Neuron (in vitro differentiated cells): ENCODE measurements around the gene SP6.

Experiments
- H2AFZ ChIP-seq: one replicate; pipeline ENCODE4 v1.6.1; 2013; ENCODE audit warnings: low read depth, mild to moderate bottlenecking, inconsistent platforms, low read length, moderate library complexity
- H3K27me3 ChIP-seq: one replicate; pipeline ENCODE4 v1.6.1; 2013; ENCODE audit warnings: low read length; ENCODE audit not compliant: insufficient read depth
- H3K36me3 ChIP-seq: one replicate; pipeline ENCODE4 v1.6.1; 2013; ENCODE audit warnings: low read length; ENCODE audit not compliant: insufficient read depth
- H3K4me1 ChIP-seq: one replicate; pipeline ENCODE4 v1.6.1; 2013; ENCODE audit warnings: low read length; ENCODE audit not compliant: insufficient read depth
- H3K4me3 ChIP-seq: 2 replicates; pipeline ENCODE4 v1.5.1; 2013; ENCODE audit warnings: mild to moderate bottlenecking, low read length, moderate library complexity
- H3K9me3 ChIP-seq: one replicate; pipeline ENCODE4 v1.6.1; 2013; ENCODE audit warnings: low read length

Gene SP6

DNA sequence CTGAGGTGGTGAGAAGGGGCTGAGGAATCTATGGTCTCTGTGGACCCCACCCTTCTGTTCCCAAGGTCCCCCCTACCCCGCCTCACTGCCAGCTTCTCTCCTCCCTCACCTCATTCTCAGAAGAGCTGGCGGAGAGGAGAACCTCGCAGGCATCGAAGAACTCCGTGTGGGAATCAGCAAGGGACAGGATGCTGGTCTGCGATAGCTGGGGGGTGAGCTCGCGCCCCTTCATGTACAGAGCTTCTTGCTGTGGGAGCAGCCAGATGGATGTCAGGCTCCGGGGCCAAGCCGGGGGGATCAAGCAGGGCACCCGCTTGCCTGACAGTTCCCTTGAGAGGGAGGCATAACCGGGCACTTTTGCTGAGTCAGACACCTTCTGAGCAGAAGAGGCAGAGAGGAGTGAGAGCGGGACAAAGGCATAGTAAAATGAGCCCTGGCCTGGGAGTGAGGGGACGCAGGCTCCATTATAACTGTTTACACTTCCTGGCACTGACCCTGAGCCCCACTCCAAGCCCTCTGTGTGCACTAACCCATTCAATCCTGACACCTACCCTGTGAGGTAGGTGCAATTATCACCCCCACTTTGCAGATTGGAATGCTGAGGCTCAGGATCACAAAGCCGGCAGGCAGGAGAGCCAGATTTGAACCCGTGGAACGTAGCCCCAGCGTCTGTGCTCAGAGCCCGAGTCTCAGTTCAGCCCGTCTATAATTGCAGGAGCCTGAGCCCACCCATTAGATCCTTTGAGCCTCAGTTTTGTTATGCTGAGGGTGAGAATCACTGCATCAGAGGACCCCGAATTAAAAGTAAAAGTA lies 35.7 kb downstream of the SP6 start:
- H3K27me3 ChIP-seq = no peaks in the 10 kb centered on the region
- no peak overlapping the region for H3K4me3 ChIP-seq
- no peak overlapping the region for H2AFZ ChIP-seq
- peaks cover 2% of the 10 kb centered on the region for H3K4me1 ChIP-seq
- peaks cover 16% of the 10 kb centered on the region for H3K36me3 ChIP-seq
- H3K9me3 ChIP-seq = no peaks in the 10 kb centered on the region

DNA sequence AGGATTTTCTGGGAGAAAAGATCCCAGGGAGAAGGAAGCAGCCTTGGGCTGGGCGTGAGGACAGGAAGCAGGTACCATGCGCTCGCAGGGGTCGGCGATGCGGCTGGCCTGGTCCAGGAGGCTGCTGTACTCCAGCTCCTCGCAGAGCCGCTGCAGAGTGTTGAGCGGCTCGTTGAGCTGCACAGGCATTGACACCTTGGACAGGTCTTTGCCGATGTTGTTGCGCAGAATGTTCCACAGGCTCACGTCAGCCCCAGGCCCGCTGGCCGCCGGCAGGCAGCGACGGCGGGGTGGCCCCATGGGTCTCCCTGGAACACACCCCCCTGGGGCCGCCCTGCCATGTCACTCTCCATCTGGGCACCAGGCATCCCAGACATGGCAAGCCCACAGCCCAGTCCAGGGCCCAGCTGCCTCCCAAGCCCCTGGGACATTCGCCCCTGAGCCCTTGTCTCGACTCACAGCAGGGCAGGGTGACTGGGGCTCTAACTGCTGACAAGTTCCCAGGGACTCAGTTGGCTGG lies 37.4 kb downstream of the SP6 start:
- H3K9me3 ChIP-seq = no peaks in the 10 kb centered on the region
- H2AFZ ChIP-seq = no peak overlapping the region
- H3K27me3 ChIP-seq = no peaks in the 10 kb centered on the region
- H3K4me1 ChIP-seq = peaks cover 3% of the 10 kb centered on the region
- H3K36me3 ChIP-seq = peaks cover 21% of the 10 kb centered on the region
- H3K4me3 ChIP-seq = no peak overlapping the region

DNA sequence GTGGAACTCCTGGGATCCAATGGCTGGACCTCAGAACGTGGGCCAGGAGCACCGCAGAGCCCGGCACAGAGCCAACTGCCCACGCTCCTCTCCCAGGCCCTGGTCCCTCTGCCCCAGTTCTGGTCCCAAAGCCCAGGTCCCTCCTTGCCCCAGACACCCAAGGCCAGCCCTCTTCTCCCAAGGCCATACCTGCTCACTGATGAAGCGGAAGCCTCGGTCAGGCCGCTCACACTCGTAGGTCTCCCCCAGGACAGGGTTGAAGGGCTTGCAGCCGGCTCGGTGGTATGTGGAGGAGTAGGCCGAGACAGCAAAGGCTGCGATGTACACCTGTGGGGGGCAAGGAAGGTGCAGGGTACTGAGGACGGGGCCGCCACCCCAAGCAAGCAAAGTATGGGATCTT lies 37.9 kb downstream of the SP6 start:
- Histone ChIP-seq H2AFZ (no peak overlapping the region), H3K4me1 (peaks cover 3% of the 10 kb centered on the region), H3K4me3 (no peak overlapping the region), H3K9me3 (no peaks in the 10 kb centered on the region), H3K36me3 (peaks cover 26% of the 10 kb centered on the region), H3K27me3 (no peaks in the 10 kb centered on the region)

DNA sequence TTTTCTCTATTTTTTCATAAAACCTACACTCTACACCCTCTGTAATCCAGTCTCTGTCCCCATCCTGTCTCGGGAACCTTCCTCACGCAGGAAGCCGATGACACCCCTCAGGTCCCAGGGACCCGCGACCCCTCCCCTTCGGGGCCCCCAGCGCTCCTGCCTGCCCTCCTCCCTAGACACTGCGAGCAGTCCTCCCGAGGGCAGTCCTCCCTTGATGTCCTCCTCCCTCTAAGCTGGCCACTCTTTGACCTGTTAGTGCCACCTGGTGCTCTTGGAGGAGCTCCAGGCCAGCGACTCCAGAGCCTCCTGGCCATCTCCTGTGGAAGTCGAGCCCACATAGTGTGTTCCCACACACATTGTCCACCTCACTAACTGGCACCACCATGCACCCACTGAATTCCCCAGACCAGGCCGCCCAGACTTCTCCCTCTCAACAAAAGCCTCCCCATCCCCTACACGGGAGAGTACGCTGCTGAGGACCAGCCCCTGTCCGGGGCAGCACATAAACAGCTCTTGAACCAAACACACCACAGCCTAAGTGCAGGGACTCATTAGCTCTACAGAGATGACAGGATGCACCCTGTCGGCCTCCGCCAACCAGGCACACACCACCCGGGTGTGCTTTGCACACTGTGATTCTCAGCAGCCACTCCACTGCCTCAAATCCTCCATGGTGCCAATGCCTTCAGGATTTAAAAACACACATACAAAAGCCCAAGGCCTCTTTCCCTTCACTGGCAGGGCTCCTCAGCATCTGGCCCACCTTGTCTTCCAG lies 38.6 kb downstream of the SP6 start:
- Histone ChIP-seq H3K36me3 (peaks cover 28% of the 10 kb centered on the region), H3K4me1 (peaks cover 3% of the 10 kb centered on the region), H2AFZ (no peak overlapping the region), H3K27me3 (no peaks in the 10 kb centered on the region), H3K9me3 (no peaks in the 10 kb centered on the region), H3K4me3 (no peak overlapping the region)

DNA sequence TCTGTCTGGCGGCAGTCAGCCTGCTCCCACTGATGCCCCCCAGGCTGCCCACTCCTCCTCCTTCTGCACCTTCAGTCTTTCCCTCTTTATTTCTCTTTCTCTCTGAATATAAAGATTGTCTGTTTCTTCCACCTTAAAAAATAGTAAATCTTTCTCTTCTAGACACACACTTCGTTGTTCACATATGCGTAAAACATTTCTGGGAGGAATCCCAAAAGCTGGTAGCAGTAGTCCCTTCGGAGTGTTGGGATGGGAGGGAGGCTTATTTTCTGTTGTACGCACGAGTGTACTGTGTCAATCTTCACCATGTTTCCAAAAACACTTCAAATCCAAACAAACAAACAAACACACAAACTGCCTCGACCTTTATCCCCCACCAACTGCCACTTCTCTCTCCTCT lies 39.3 kb downstream of the SP6 start:
- Histone ChIP-seq H2AFZ (no peak overlapping the region), H3K9me3 (no peaks in the 10 kb centered on the region), H3K4me3 (no peak overlapping the region), H3K4me1 (peaks cover 3% of the 10 kb centered on the region), H3K27me3 (no peaks in the 10 kb centered on the region), H3K36me3 (peaks cover 23% of the 10 kb centered on the region)

DNA sequence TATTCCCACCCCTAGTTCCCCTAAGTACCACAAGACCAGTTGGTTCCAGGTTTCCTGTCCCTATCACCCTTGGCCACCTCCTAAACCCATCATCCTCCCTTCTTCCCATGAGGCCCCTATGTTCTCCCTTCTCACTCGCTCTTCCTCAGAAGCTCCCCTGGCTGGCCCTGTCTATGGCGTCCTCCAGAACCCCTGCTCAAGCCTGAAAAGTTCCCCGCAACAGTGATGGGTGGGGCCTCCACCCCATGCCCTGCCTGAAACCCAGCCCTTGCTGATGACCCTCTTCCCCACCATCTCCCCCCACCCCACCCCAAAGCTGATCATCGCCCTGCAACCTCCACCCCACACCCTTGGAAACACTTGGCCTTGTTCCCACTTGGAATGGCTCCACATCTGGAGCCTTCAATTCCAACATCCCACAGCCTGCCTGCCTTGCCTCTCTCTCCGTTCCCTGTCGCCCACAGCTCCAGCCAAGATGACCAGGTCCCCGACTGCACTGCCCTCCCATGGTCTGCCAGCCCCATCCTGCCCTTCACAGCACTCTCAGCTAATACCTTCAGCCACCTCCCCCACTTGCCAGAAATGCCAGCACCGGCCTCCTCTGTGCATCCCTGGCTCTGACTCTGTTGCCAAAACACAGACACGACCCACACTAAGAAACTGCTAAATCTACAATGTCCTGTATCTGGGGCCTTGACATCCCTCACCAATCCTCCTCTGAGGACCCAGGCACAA lies 39.9 kb downstream of the SP6 start:
- H3K36me3 ChIP-seq = peaks cover 21% of the 10 kb centered on the region
- H2AFZ ChIP-seq = no peak overlapping the region
- peaks cover 3% of the 10 kb centered on the region for H3K4me1 ChIP-seq
- H3K4me3 ChIP-seq = no peak overlapping the region
- no peaks in the 10 kb centered on the region for H3K9me3 ChIP-seq
- no peaks in the 10 kb centered on the region for H3K27me3 ChIP-seq

DNA sequence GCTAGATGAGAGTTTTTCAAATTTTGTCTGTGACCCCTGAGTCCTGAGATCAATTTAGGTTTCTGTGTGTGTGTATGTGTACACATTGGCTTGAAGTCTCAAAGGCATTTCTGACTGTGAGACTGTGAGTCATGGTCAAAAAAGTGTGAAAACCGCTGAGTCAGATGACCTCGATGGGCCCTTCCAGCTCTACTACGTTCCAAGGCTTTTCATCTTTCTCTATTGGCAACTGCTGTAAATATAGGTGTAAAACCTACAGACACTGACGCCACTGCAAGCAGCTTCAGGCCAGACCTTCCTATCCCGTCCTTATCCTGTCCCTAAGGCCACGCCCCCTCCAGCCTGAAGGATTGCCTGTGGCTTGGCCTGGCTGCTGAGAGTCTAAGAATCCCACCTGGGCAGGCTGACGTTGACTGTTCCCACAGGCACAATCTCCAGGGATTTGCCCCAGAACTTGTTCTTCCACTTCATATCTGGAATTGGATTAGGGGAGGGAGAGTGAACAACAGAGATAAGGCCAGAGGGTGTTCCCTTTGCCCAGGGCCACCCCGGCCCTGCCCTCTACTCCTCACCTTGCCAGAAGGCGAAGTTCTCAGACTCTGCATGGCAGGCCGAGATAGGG lies 40.7 kb downstream of the SP6 start:
- no peaks in the 10 kb centered on the region for H3K27me3 ChIP-seq
- no peak overlapping the region for H2AFZ ChIP-seq
- peaks cover 3% of the 10 kb centered on the region for H3K4me1 ChIP-seq
- peaks cover 16% of the 10 kb centered on the region for H3K36me3 ChIP-seq
- no peaks in the 10 kb centered on the region for H3K9me3 ChIP-seq
- no peak overlapping the region for H3K4me3 ChIP-seq

DNA sequence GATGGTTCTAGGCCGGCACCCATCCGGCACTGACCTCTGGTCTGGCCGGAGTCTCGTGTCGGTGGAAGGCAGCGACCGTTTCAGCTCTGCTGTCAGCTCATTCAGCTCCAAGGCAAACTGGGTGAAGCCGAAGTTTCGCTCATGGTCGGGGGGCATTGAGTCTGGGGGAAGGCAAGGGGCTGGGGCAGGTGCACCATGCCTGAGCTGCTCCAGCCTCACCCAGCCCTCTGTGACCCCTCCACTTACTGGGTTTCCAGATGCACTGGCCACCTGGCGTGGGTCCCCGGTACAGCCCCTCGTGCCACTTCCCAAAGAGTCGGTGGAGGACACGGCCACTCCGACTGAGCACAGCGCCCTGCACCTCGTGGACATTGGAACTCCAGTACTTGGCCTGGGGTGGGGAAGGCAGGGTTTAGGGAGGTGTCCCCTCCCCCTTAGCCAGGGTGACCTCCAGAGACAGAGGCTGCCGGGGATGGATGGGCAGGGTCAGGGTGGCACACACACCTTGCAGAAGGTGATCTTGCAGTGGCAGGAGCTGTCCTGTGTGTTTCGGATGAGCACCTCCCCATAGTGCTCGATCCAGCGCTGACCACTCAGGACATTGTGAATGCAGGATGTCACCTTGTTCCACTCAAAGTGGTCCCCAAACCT lies 42.0 kb downstream of the SP6 start:
- H3K36me3 ChIP-seq = peaks cover 12% of the 10 kb centered on the region
- H2AFZ ChIP-seq = no peak overlapping the region
- H3K4me3 ChIP-seq = no peak overlapping the region
- H3K9me3 ChIP-seq = no peaks in the 10 kb centered on the region
- H3K27me3 ChIP-seq = peaks cover under 1% of the 10 kb centered on the region
- peaks cover 3% of the 10 kb centered on the region for H3K4me1 ChIP-seq

DNA sequence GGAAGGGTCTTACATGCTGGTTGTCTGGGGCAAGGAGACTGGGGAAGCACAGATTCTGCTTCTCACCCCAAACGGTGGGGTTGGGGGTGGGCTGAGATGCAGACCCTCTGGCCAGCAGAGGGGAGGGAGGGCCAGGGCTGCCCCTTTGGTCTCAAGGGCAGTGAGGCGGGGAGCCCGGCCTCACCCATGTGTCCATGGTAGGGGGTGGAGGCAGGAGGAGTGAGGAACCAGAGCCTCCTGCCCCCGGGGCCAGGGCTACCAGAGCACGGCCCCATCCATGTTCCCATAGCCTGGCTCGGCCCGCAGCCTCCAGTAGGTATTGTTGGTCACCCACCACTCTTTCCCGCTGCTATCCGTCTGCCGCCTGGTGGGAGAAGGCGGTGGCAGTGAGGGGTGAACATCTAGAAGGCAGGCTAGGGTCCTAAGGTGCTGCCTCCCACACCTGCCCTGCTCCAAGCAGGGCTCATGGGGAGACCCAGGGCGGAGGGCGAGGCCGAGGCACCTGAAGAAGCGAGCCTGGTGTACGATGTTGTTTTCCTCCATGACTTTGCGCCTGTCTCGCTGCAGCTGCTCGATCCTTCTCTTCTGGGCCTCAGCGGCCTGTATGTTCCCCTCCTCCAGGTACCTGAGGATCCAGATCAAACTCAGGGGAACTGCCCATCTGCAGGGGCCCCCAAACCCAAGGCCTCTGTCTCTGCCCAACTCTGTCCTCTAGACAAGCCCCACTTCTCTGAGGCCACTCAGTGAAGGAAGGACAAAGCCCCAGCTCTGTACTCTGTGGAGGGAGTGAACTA lies 42.7 kb downstream of the SP6 start:
- Histone ChIP-seq H2AFZ (no peak overlapping the region), H3K27me3 (peaks cover 8% of the 10 kb centered on the region), H3K36me3 (peaks cover 12% of the 10 kb centered on the region), H3K4me3 (no peak overlapping the region), H3K4me1 (peaks cover 3% of the 10 kb centered on the region), H3K9me3 (no peaks in the 10 kb centered on the region)

DNA sequence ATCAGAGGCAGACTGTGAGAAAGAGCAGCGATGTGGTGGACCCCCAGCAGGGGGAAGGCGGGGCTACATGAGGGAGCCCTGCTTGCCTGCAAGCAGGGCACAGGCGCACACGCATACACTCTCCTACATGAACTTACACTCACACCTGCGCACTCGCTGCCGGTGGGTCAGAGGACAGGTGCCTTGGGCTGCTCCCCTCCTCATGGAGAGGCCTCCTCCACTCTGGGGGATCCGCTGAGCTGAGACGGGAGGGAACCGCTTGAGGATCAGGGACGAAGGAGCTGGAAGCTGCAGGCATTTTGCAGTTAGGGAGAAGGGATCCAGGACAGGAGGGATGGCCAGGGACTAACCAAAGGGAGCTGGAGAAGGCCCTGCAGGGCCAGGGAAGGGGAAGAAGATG lies 43.5 kb downstream of the SP6 start:
- Histone ChIP-seq H3K9me3 (no peaks in the 10 kb centered on the region), H3K36me3 (peaks cover 12% of the 10 kb centered on the region), H3K4me1 (peaks cover 3% of the 10 kb centered on the region), H3K4me3 (no peak overlapping the region), H3K27me3 (peaks cover 9% of the 10 kb centered on the region), H2AFZ (no peak overlapping the region)

DNA sequence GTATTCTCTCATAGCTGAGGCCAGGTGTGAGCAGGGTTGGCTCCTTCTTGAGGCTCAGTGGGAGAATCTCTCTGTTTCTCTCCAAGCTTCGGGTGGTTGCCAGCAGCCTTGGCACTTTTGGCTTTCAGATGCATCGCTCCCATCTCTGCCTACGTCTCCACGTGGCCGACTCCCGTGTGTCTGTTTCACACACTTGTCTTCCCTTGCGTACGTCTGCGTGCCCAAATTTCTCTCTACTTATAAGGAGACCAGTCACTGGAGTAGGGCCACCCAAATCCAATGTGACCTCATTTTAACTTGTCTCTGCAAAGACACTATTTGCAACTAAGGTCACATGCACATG lies 44.1 kb downstream of the SP6 start:
- H3K27me3 ChIP-seq = peaks cover 11% of the 10 kb centered on the region
- H3K9me3 ChIP-seq = no peaks in the 10 kb centered on the region
- H3K4me3 ChIP-seq = no peak overlapping the region
- H2AFZ ChIP-seq = no peak overlapping the region
- H3K36me3 ChIP-seq = peaks cover 12% of the 10 kb centered on the region
- peaks cover 3% of the 10 kb centered on the region for H3K4me1 ChIP-seq
